Astrocyte (in vitro differentiated cells and primary cell): ENCODE measurements around the gene CDK5RAP2. TPM values are rescaled to one million over a fixed set of nuclear protein-coding genes. Genes with fewer than 3 reads are reported as not detected.
A peak's percentile ranks its signal among the peaks of the same experiment; 100 is the strongest.

ENCODE experiments used
- DNase-seq: peaks from one replicate; pipeline ENCODE4 v3.0.0-alpha.2; 2010; ENCODE audit warnings: low read depth
- FAIRE-seq: peaks from 2 replicates; lab custom pipeline; 2011; peaks lifted over from hg19 to GRCh38; lab: Jason Lieb, UNC
- H2AFZ ChIP-seq: 2 replicates; pipeline ENCODE4 v1.6.0; 2012; ENCODE audit warnings: low read depth, low read length, inconsistent platforms
- H3K27ac ChIP-seq: 2 replicates; pipeline ENCODE4 v1.5.1; 2011; ENCODE audit warnings: low read depth, low read length, inconsistent platforms
- H3K27me3 ChIP-seq: 2 replicates; pipeline ENCODE4 v1.6.0; 2011; ENCODE audit warnings: low read length, inconsistent platforms; ENCODE audit not compliant: insufficient read depth
- H3K36me3 ChIP-seq: 2 replicates; pipeline ENCODE4 v1.5.1; 2011; ENCODE audit warnings: low read length, inconsistent platforms; ENCODE audit not compliant: insufficient read depth
- H3K4me1 ChIP-seq: 2 replicates; pipeline ENCODE4 v1.5.1; 2011; ENCODE audit warnings: low read length, inconsistent platforms; ENCODE audit not compliant: insufficient read depth
- H3K4me2 ChIP-seq: 2 replicates; pipeline ENCODE4 v1.6.0; 2012; ENCODE audit warnings: low read length, inconsistent platforms
- H3K4me3 ChIP-seq: 2 replicates; pipeline ENCODE4 v1.5.1; 2011; ENCODE audit warnings: low read depth, mild to moderate bottlenecking, low read length, inconsistent platforms; ENCODE audit not compliant: insufficient read depth
- H3K79me2 ChIP-seq: 2 replicates; pipeline ENCODE4 v1.6.0; 2012; ENCODE audit warnings: mild to moderate bottlenecking, low read length, inconsistent platforms; ENCODE audit not compliant: insufficient read depth
- H3K9ac ChIP-seq: 2 replicates; pipeline ENCODE4 v1.6.0; 2012; ENCODE audit warnings: mild to moderate bottlenecking, low read length, inconsistent platforms
- H3K9me3 ChIP-seq: 2 replicates; pipeline ENCODE4 v1.5.1; 2012; ENCODE audit warnings: low read depth, mild to moderate bottlenecking, low read length, inconsistent platforms; ENCODE audit not compliant: insufficient read depth
- H4K20me1 ChIP-seq: 2 replicates; pipeline ENCODE4 v1.6.0; 2012; ENCODE audit warnings: low read length, inconsistent platforms; ENCODE audit not compliant: insufficient read depth
- H3K27ac Mint-ChIP-seq: one replicate; pipeline ENCODE4 v1.8.0; 2021; ENCODE audit warnings: mild to moderate bottlenecking, mixed read lengths; ENCODE audit not compliant: unreplicated experiment
- H3K27me3 Mint-ChIP-seq: one replicate; pipeline ENCODE4 v1.8.0; 2021; ENCODE audit warnings: low read depth, mixed read lengths; ENCODE audit not compliant: unreplicated experiment
- H3K36me3 Mint-ChIP-seq: one replicate; pipeline ENCODE4 v1.8.0; 2021; ENCODE audit warnings: low read depth, mixed read lengths; ENCODE audit not compliant: unreplicated experiment
- H3K4me1 Mint-ChIP-seq: one replicate; pipeline ENCODE4 v1.8.0; 2021; ENCODE audit warnings: low read depth, mixed read lengths; ENCODE audit not compliant: unreplicated experiment
- H3K4me3 Mint-ChIP-seq: one replicate; pipeline ENCODE4 v1.8.0; 2021; ENCODE audit warnings: mild to moderate bottlenecking, moderate library complexity, mixed read lengths; ENCODE audit not compliant: unreplicated experiment
- H3K9me3 Mint-ChIP-seq: one replicate; pipeline ENCODE4 v1.8.0; 2021; ENCODE audit warnings: mild to moderate bottlenecking, mixed read lengths; ENCODE audit not compliant: unreplicated experiment
- CTCF ChIP-seq: IDR thresholded peaks from 2 replicates; pipeline ENCODE4 v1.5.1; 2011; ENCODE audit warnings: low read depth, mild to moderate bottlenecking, inconsistent platforms, low read length, moderate library complexity; ENCODE audit not compliant: insufficient read depth
- EZH2 ChIP-seq: IDR thresholded peaks from 2 replicates; pipeline ENCODE4 v1.6.1; 2012; ENCODE audit warnings: mild to moderate bottlenecking, low read length, inconsistent platforms; ENCODE audit not compliant: insufficient read depth
- total RNA-seq: library from RNA; stranded (reverse); gene quantifications from 2 replicates; pipeline ENCODE4 v1.2.1, GENCODE V29; 2021

Gene CDK5RAP2
- total RNA-seq, 1 donor from 2014 or later = 36.3 TPM

GRCh38 chr9:120593250-120593954, 13.4 kb upstream of the CDK5RAP2 start:
- Histone ChIP-seq H3K9me3 (no peaks in the 10 kb centered on the region), H3K4me3 (no peak overlapping the region), H3K4me1 (no peaks in the 10 kb centered on the region), H3K79me2 (no peaks in the 10 kb centered on the region), H2AFZ (no peak overlapping the region), H3K9ac (no peak overlapping the region), H3K27me3 (no peaks in the 10 kb centered on the region), H3K36me3 (no peaks in the 10 kb centered on the region), H3K4me2 (no peak overlapping the region), H3K27ac (no peak overlapping the region), H4K20me1 (no peaks in the 10 kb centered on the region)
- Mint-ChIP-seq H3K4me1 (no peaks in the 10 kb centered on the region), H3K27me3 (no peaks in the 10 kb centered on the region), H3K27ac (no peak overlapping the region), H3K9me3 (no peaks in the 10 kb centered on the region), H3K36me3 (peaks cover 2% of the 10 kb centered on the region), H3K4me3 (no peak overlapping the region)
- TF ChIP-seq CTCF = no peak
- no peak for TF ChIP-seq EZH2
- no peak for DNase-seq
- FAIRE-seq = no peak

- H3K9me3 Mint-ChIP-seq = no peaks in the 10 kb centered on the region
- Histone ChIP-seq H2AFZ (no peak overlapping the region), H4K20me1 (no peaks in the 10 kb centered on the region), H3K4me1 (no peaks in the 10 kb centered on the region), H3K9ac (no peak overlapping the region), H3K79me2 (no peaks in the 10 kb centered on the region), H3K4me3 (no peak overlapping the region), H3K27ac (no peak overlapping the region), H3K9me3 (no peaks in the 10 kb centered on the region), H3K36me3 (no peaks in the 10 kb centered on the region), H3K27me3 (no peaks in the 10 kb centered on the region), H3K4me2 (no peak overlapping the region)
- DNase-seq (no peak), FAIRE-seq (no peak)
- H3K27ac Mint-ChIP-seq = no peak overlapping the region
- no peak overlapping the region for H3K4me3 Mint-ChIP-seq
- no peaks in the 10 kb centered on the region for H3K4me1 Mint-ChIP-seq
- peaks cover 2% of the 10 kb centered on the region for H3K36me3 Mint-ChIP-seq
- TF ChIP-seq EZH2 = no peak
- no peak for TF ChIP-seq CTCF
- H3K27me3 Mint-ChIP-seq = no peaks in the 10 kb centered on the region
These were observed 12.2 kb upstream of the CDK5RAP2 start for GRCh38 chr9:120592210-120592609.

- no peaks in the 10 kb centered on the region for H3K9me3 ChIP-seq
- FAIRE-seq (no peak), DNase-seq (no peak)
- no peak overlapping the region for H3K9ac ChIP-seq
- no peak overlapping the region for H3K4me2 ChIP-seq
- H3K27me3 Mint-ChIP-seq = no peaks in the 10 kb centered on the region
- no peaks in the 10 kb centered on the region for H4K20me1 ChIP-seq
- peak overlapping the region; percentile 10 for H2AFZ ChIP-seq
- H3K36me3 Mint-ChIP-seq = peaks cover 2% of the 10 kb centered on the region
- no peaks in the 10 kb centered on the region for H3K9me3 Mint-ChIP-seq
- H3K4me3 ChIP-seq = no peak overlapping the region
- no peak overlapping the region for H3K4me3 Mint-ChIP-seq
- no peak overlapping the region for H3K27ac Mint-ChIP-seq
- no peak overlapping the region for H3K27ac ChIP-seq
- H3K36me3 ChIP-seq = no peaks in the 10 kb centered on the region
- H3K4me1 ChIP-seq = peaks cover 13% of the 10 kb centered on the region
- H3K27me3 ChIP-seq = no peaks in the 10 kb centered on the region
- no peaks in the 10 kb centered on the region for H3K4me1 Mint-ChIP-seq
- no peak for TF ChIP-seq CTCF
- no peak for TF ChIP-seq EZH2
- H3K79me2 ChIP-seq = no peaks in the 10 kb centered on the region
These were observed 7.4 kb upstream of the CDK5RAP2 start for GRCh38 chr9:120587328-120587727.
